ENCODE data around the gene LRRN1. TPM values are rescaled to one million over a fixed set of nuclear protein-coding genes. Genes with fewer than 3 reads are reported as not detected.

Gene LRRN1
- total and polyA plus RNA-seq, 2 donors (not counting 1 experiment from before 2014, with no cell fraction given) = 1.1 to 2.5 TPM

DNA sequence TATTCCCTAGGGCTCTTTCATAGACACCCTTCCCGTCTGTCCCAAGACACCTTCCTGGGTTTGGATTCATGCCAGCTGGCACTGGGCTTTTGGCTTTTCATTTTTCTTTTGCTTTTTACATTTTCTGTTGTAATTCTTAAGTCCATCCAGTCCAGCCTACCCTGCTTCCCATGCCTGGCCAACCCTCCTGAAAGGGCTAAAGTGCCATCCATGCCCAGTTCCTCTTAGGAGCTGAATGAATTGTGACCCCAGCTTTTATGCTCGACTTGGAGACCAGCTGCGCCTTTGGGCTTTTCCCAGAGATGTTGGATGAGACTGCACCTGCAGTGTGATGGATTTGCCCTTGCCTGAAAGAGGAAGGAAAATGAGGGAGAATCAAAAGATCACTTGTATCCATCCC is 25.8 kb downstream of the LRRN1 start:
- H4K20me1 ChIP-seq (ENCODE audit: control insufficient read depth, insufficient read depth, low read length, poor library complexity, severe bottlenecking) = no peaks in the 10 kb centered on the region
- no peak overlapping the region for H3K27ac ChIP-seq (ENCODE audit: low read length in 2 of 2)
- Mint-ChIP-seq H3K27ac (no peak overlapping the region), H3K4me3 (no peak overlapping the region), H3K4me1 (no peaks in the 10 kb centered on the region), H3K27me3 (no peaks in the 10 kb centered on the region), H3K9me3 (ENCODE audit: insufficient read depth) (no peaks in the 10 kb centered on the region)
- no peak for DNase-seq
- POLR2A ChIA-PET = no interaction called here
- intact Hi-C loops (cut with micrococcal nuclease) = no loop called here
- H3K79me2 ChIP-seq (ENCODE audit: control insufficient read depth, insufficient read depth, low read length) = no peaks in the 10 kb centered on the region
- TF ChIP-seq EZH2 (IDR thresholded peaks at IDR 0.05; ENCODE audit: borderline replicate concordance, insufficient read depth, low read depth, low read length, poor library complexity, severe bottlenecking) = no peak
- TF ChIP-seq, protein P1, sequence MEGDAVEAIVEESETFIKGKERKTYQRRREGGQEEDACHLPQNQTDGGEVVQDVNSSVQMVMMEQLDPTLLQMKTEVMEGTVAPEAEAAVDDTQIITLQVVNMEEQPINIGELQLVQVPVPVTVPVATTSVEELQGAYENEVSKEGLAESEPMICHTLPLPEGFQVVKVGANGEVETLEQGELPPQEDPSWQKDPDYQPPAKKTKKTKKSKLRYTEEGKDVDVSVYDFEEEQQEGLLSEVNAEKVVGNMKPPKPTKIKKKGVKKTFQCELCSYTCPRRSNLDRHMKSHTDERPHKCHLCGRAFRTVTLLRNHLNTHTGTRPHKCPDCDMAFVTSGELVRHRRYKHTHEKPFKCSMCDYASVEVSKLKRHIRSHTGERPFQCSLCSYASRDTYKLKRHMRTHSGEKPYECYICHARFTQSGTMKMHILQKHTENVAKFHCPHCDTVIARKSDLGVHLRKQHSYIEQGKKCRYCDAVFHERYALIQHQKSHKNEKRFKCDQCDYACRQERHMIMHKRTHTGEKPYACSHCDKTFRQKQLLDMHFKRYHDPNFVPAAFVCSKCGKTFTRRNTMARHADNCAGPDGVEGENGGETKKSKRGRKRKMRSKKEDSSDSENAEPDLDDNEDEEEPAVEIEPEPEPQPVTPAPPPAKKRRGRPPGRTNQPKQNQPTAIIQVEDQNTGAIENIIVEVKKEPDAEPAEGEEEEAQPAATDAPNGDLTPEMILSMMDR (IDR thresholded peaks at IDR 0.05) = no peak
- no peaks in the 10 kb centered on the region for H3K36me3 ChIP-seq (replicated peaks in 1 of 2; ENCODE audit: control extremely low read depth in 1 of 2, control insufficient read depth in 1 of 2, extremely low read depth in 1 of 2, insufficient read depth in 2 of 2, low read length in 1 of 2)
- no peaks in the 10 kb centered on the region for H3K9me3 ChIP-seq (ENCODE audit: control extremely low read depth in 1 of 3, control insufficient read depth in 2 of 3, insufficient read depth in 1 of 3, low read length in 2 of 3)
- no peak for ATAC-seq (ENCODE audit: low read depth)
- no peak overlapping the region for H3K4me2 ChIP-seq (replicated peaks; ENCODE audit: low read depth, low read length, poor library complexity, severe bottlenecking)
- 50% methylated on average over 1 of the region's 3 CpGs for WGBS (ENCODE audit: insufficient coverage)
- no peaks in the 10 kb centered on the region for H3K27me3 ChIP-seq (replicated peaks in 1 of 4; ENCODE audit: control extremely low read depth in 1 of 4, control insufficient read depth in 3 of 4, insufficient read depth in 4 of 4, low read length in 3 of 4)
- no peak overlapping the region for H2AFZ ChIP-seq (ENCODE audit: insufficient read depth, low read depth, low read length, poor library complexity, severe bottlenecking)
- no peak overlapping the region for H3K9ac ChIP-seq (ENCODE audit: low read length)
- H3K4me1 ChIP-seq (ENCODE audit: control insufficient read depth in 2 of 2, insufficient read depth in 2 of 2, low read length in 2 of 2) = no peaks in the 10 kb centered on the region
- CTCF ChIA-PET = no interaction called here
- no peak overlapping the region for H3K4me3 ChIP-seq (ENCODE audit: control extremely low read depth in 1 of 5, extremely low read depth in 1 of 5, insufficient read depth in 1 of 5, low read depth in 2 of 5, low read length in 4 of 5)

DNA sequence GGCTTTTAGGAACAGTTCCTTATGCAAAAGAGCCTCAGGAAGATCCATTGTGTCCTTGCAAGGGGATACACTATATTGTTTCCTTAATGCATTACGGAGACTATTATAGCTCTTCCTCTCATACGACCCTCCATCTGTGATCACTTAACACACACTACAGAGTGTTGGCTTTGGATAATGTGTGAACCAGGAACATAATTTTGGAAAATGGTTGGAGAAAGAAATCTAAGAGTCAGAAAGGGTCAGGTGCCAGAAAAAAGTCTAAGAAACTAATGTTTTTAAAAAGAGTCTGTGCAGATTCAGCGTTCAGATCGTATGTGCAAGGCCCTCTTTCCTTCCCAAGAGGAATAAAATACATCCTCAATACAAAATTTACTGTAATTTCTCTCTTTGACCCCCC is 27.3 kb downstream of the LRRN1 start:
- Histone ChIP-seq H3K27me3 (replicated peaks in 1 of 4; ENCODE audit: control extremely low read depth in 1 of 4, control insufficient read depth in 3 of 4, insufficient read depth in 4 of 4, low read length in 3 of 4) (no peaks in the 10 kb centered on the region), H3K9me3 (ENCODE audit: control extremely low read depth in 1 of 3, control insufficient read depth in 2 of 3, insufficient read depth in 1 of 3, low read length in 2 of 3) (no peaks in the 10 kb centered on the region), H3K9ac (ENCODE audit: low read length) (no peak overlapping the region), H3K36me3 (replicated peaks in 1 of 2; ENCODE audit: control extremely low read depth in 1 of 2, control insufficient read depth in 1 of 2, extremely low read depth in 1 of 2, insufficient read depth in 2 of 2, low read length in 1 of 2) (no peaks in the 10 kb centered on the region), H2AFZ (ENCODE audit: insufficient read depth, low read depth, low read length, poor library complexity, severe bottlenecking) (no peak overlapping the region), H3K27ac (ENCODE audit: low read length in 2 of 2) (no peak overlapping the region), H3K4me1 (ENCODE audit: control insufficient read depth in 2 of 2, insufficient read depth in 2 of 2, low read length in 2 of 2) (no peaks in the 10 kb centered on the region), H3K4me3 (ENCODE audit: control extremely low read depth in 1 of 5, extremely low read depth in 1 of 5, insufficient read depth in 1 of 5, low read depth in 2 of 5, low read length in 4 of 5) (no peak overlapping the region), H3K4me2 (replicated peaks; ENCODE audit: low read depth, low read length, poor library complexity, severe bottlenecking) (no peak overlapping the region), H3K79me2 (ENCODE audit: control insufficient read depth, insufficient read depth, low read length) (no peaks in the 10 kb centered on the region), H4K20me1 (ENCODE audit: control insufficient read depth, insufficient read depth, low read length, poor library complexity, severe bottlenecking) (no peaks in the 10 kb centered on the region)
- H3K9me3 Mint-ChIP-seq (ENCODE audit: insufficient read depth) = peaks cover 3% of the 10 kb centered on the region
- WGBS (ENCODE audit: insufficient coverage) = 100% methylated on average over 2 of the region's 4 CpGs
- H3K4me3 Mint-ChIP-seq = no peak overlapping the region
- no peaks in the 10 kb centered on the region for H3K27me3 Mint-ChIP-seq
- ChIA-PET POLR2A (no interaction called here), CTCF (no interaction called here)
- DNase-seq = no peak
- no peaks in the 10 kb centered on the region for H3K4me1 Mint-ChIP-seq
- intact Hi-C loops (cut with micrococcal nuclease) = no loop called here
- no peak overlapping the region for H3K27ac Mint-ChIP-seq
- no peak for ATAC-seq (ENCODE audit: low read depth)
- TF ChIP-seq, protein P1 (IDR thresholded peaks at IDR 0.05) = no peak
- no peak for TF ChIP-seq EZH2 (IDR thresholded peaks at IDR 0.05; ENCODE audit: borderline replicate concordance, insufficient read depth, low read depth, low read length, poor library complexity, severe bottlenecking)

All from B cell (primary cell).